Activated CD4-positive, alpha-beta T cell treated with anti-CD3 and anti-CD28 coated beads, Interleukin-10, Interleukin-2, amounts not matched to agents 100 ng/mL and 50 ng/mL, durations not matched to agents 16 hours and 8 hours (primary cell): ENCODE data around the gene USP10.

Source experiments
- DNase-seq: peaks from one replicate; pipeline ENCODE4 v3.0.0-alpha.2; 2020

Gene USP10

GRCh38 chr16:84753412-84754326 lies 53.9 kb downstream of the USP10 start:
- peak; percentile 41 for DNase-seq

- DNase-seq = peak; percentile 92
These were observed 54.6 kb downstream of the USP10 start for GRCh38 chr16:84754353-84754856.

- no peak for DNase-seq
These were observed 55.3 kb downstream of the USP10 start for GRCh38 chr16:84754956-84755672.

- DNase-seq = no peak
These were observed 57.0 kb downstream of the USP10 start for GRCh38 chr16:84756830-84757229.

- no peak for DNase-seq
These were observed 58.8 kb downstream of the USP10 start for GRCh38 chr16:84758627-84759026.

GRCh38 chr16:84759061-84759460 lies 59.3 kb downstream of the USP10 start:
- DNase-seq = no peak

GRCh38 chr16:84759906-84760305 lies 60.1 kb downstream of the USP10 start:
- DNase-seq = no peak

- DNase-seq = no peak
These were observed 61.9 kb downstream of the USP10 start for GRCh38 chr16:84761448-84762368.

- no peak for DNase-seq
These were observed 63.4 kb downstream of the USP10 start for GRCh38 chr16:84763164-84763563.

GRCh38 chr16:84763629-84764028 lies 63.8 kb downstream of the USP10 start:
- no peak for DNase-seq

GRCh38 chr16:84764970-84765369 lies 65.2 kb downstream of the USP10 start:
- no peak for DNase-seq

- no peak for DNase-seq
These were observed 66.1 kb downstream of the USP10 start for GRCh38 chr16:84765616-84766580.

- DNase-seq = no peak
These were observed 67.4 kb downstream of the USP10 start for GRCh38 chr16:84766978-84767773.

- no peak for DNase-seq
These were observed 68.4 kb downstream of the USP10 start for GRCh38 chr16:84768061-84768807.

GRCh38 chr16:84768808-84769197 lies 69.0 kb downstream of the USP10 start:
- DNase-seq = no peak

- no peak for DNase-seq
These were observed 69.6 kb downstream of the USP10 start for GRCh38 chr16:84769416-84769815.

GRCh38 chr16:84773312-84773711 lies 73.5 kb downstream of the USP10 start:
- DNase-seq = no peak

- DNase-seq = peak; percentile 28
These were observed 75.0 kb downstream of the USP10 start for GRCh38 chr16:84774810-84775209.

- no peak for DNase-seq
These were observed 75.5 kb downstream of the USP10 start for GRCh38 chr16:84775262-84775810.

GRCh38 chr16:84777435-84777834 lies 77.6 kb downstream of the USP10 start:
- DNase-seq = no peak
